Nephron progenitor cell (in vitro differentiated cells): ENCODE data around the gene ARID5A.

Experiments used
- DNase-seq: peaks from one replicate; pipeline ENCODE4 v3.0.0; 2021
- H3K27ac Mint-ChIP-seq: 2 replicates; pipeline ENCODE4 v1.8.0; 2021; ENCODE audit warnings: mild to moderate bottlenecking, moderate library complexity, mixed read lengths
- H3K27me3 Mint-ChIP-seq: 2 replicates; pipeline ENCODE4 v1.8.0; 2021; ENCODE audit warnings: mild to moderate bottlenecking, low read depth, mixed read lengths; ENCODE audit not compliant: poor library complexity
- H3K36me3 Mint-ChIP-seq: 2 replicates; pipeline ENCODE4 v1.8.0; 2021; ENCODE audit warnings: low read depth, mixed read lengths
- H3K4me1 Mint-ChIP-seq: 2 replicates; pipeline ENCODE4 v1.8.0; 2021; ENCODE audit warnings: mixed read lengths
- H3K4me3 Mint-ChIP-seq: 2 replicates; pipeline ENCODE4 v1.8.0; 2021; ENCODE audit warnings: mild to moderate bottlenecking, moderate library complexity, mixed read lengths
- H3K9me3 Mint-ChIP-seq: 2 replicates; pipeline ENCODE4 v1.8.0; 2021; ENCODE audit warnings: mild to moderate bottlenecking, moderate library complexity, mixed read lengths
- TF ChIP-seq, protein P1 (sequence below): fragments of 200-600 bp; sonication (generic); IDR thresholded peaks from 2 replicates; pipeline ENCODE4 v1.5.0; 2021; ENCODE audit warnings: antibody characterized with exemption

The ARID5A gene

GRCh38 chr2:96510931-96511595 is 25.5 kb upstream of the ARID5A start:
- Mint-ChIP-seq H3K4me3 (no peak overlapping the region), H3K27me3 (peaks cover 35% of the 10 kb centered on the region)

DNA sequence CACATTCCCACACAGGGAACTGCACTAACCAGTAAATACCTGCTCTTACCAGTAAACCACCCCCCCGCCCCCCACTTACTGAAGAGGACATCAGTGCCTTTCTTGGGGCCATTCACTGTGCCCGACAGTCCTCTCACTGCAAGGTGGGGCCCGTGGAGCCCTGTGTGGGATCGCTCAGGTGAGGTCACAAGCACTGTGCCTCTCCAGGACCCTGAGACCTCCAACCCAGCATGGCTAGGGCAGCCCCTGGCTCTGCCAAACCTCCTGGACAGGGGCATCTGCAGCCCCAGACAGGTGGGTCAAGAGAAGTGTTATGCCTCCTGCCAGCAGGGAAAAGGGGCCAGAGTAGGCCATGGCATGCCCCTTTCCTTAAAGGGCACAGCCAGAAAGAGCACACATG is 24.7 kb upstream of the ARID5A start:
- peaks cover 13% of the 10 kb centered on the region for H3K9me3 Mint-ChIP-seq
- H3K27me3 Mint-ChIP-seq, result peaks cover 35% of the 10 kb centered on the region
- TF ChIP-seq, protein P1, sequence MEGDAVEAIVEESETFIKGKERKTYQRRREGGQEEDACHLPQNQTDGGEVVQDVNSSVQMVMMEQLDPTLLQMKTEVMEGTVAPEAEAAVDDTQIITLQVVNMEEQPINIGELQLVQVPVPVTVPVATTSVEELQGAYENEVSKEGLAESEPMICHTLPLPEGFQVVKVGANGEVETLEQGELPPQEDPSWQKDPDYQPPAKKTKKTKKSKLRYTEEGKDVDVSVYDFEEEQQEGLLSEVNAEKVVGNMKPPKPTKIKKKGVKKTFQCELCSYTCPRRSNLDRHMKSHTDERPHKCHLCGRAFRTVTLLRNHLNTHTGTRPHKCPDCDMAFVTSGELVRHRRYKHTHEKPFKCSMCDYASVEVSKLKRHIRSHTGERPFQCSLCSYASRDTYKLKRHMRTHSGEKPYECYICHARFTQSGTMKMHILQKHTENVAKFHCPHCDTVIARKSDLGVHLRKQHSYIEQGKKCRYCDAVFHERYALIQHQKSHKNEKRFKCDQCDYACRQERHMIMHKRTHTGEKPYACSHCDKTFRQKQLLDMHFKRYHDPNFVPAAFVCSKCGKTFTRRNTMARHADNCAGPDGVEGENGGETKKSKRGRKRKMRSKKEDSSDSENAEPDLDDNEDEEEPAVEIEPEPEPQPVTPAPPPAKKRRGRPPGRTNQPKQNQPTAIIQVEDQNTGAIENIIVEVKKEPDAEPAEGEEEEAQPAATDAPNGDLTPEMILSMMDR, result no peak
- DNase-seq, result no peak
- peaks cover 18% of the 10 kb centered on the region for H3K4me1 Mint-ChIP-seq
- no peak overlapping the region for H3K4me3 Mint-ChIP-seq
- H3K36me3 Mint-ChIP-seq, result no peaks in the 10 kb centered on the region
- H3K27ac Mint-ChIP-seq, result no peak overlapping the region

More at GRCh38 chr2:96510931-96511595, 25.5 kb upstream of the ARID5A start:
- Mint-ChIP-seq H3K4me1 (peaks cover 19% of the 10 kb centered on the region), H3K36me3 (no peaks in the 10 kb centered on the region), H3K27ac (no peak overlapping the region), H3K9me3 (peaks cover 5% of the 10 kb centered on the region)
- TF ChIP-seq, protein P1, result no peak
- no peak for DNase-seq

- Mint-ChIP-seq H3K4me1 (peaks cover 13% of the 10 kb centered on the region), H3K9me3 (peaks cover 18% of the 10 kb centered on the region), H3K36me3 (peaks cover 5% of the 10 kb centered on the region), H3K27me3 (peaks cover 35% of the 10 kb centered on the region), H3K27ac (no peak overlapping the region), H3K4me3 (no peak overlapping the region)
- TF ChIP-seq, protein P1, result no peak
- DNase-seq, result no peak
Observed at GRCh38 chr2:96512341-96512740, 24.2 kb upstream of the ARID5A start.

DNA sequence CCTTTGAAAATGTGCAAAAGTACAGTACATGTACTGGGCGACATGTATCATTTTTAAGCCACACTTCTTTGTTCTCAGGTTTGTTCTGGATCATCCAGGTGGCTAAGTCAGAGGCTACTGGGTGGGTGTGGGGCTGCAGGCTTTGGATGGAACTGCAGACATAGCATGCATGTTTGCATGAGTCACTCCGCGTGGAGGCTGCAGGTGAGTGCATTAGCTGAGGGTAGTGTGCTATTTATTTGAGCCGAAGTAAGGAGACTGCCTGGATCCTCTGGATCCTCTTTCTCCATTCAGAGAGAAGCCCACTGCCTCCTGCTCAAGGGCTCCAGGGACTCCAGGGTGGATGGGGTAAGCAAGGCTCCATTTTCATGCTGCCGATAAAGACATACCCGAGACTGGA is 22.0 kb upstream of the ARID5A start:
- Mint-ChIP-seq H3K4me3 (no peak overlapping the region), H3K27ac (no peak overlapping the region), H3K36me3 (peaks cover 7% of the 10 kb centered on the region), H3K4me1 (no peaks in the 10 kb centered on the region), H3K9me3 (peaks cover 36% of the 10 kb centered on the region), H3K27me3 (peaks cover 35% of the 10 kb centered on the region)
- no peak for DNase-seq
- TF ChIP-seq, protein P1, result no peak

DNA sequence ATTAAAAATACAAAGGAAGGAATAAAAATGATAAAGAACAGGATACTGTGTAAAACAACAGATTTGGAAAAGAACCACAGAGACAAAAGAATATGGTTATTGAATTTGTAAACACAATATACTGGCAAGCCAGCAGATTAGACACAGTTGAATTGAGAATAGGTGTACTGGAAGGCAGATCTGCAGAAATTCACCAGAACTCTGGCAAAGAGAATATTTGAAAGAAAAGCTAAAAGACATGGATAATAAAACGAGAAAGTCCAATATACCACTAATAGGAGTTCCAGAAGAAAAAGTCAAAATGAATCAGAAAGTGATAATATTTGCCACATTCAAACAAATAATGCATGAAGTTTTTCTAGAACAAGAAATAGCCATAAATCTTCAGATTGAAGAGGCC is 19.5 kb upstream of the ARID5A start:
- no peak overlapping the region for H3K27ac Mint-ChIP-seq
- H3K4me1 Mint-ChIP-seq, result no peaks in the 10 kb centered on the region
- peaks cover 30% of the 10 kb centered on the region for H3K27me3 Mint-ChIP-seq
- H3K4me3 Mint-ChIP-seq, result no peak overlapping the region
- H3K36me3 Mint-ChIP-seq, result peaks cover 7% of the 10 kb centered on the region
- no peak for DNase-seq
- peaks cover 36% of the 10 kb centered on the region for H3K9me3 Mint-ChIP-seq
- TF ChIP-seq, protein P1, result no peak

- peaks cover 7% of the 10 kb centered on the region for H3K36me3 Mint-ChIP-seq
- no peaks in the 10 kb centered on the region for H3K4me1 Mint-ChIP-seq
- H3K9me3 Mint-ChIP-seq, result peaks cover 36% of the 10 kb centered on the region
- H3K27ac Mint-ChIP-seq, result no peak overlapping the region
- H3K27me3 Mint-ChIP-seq, result peaks cover 22% of the 10 kb centered on the region
- TF ChIP-seq, protein P1, result no peak
- no peak for DNase-seq
- H3K4me3 Mint-ChIP-seq, result no peak overlapping the region
Observed at GRCh38 chr2:96520231-96520630, 16.3 kb upstream of the ARID5A start.
